Muscle of back (tissue), 13 donors: ENCODE measurements around the gene RAB3B. TPM values are rescaled to one million over a fixed set of nuclear protein-coding genes. Genes with fewer than 3 reads are reported as not detected.
"Not testable (repeated sequence)": the region's sequence is repeated elsewhere in the genome, so short reads cannot be mapped to it uniquely, and the experiment has no call there.

ENCODE experiments used
- DNase-seq, 3 donors: peaks; one replicate each; pipeline versions ENCODE4 v3.0.0 to v3.0.0-alpha.2; 2013
- long read RNA-seq, 9 donors: transcript quantifications; one replicate each; lab custom pipeline, GENCODE V29; 2026
- polyA plus RNA-seq, 10 donors: library from polyadenylated mRNA; unstranded; fragments of 120-200 nt; gene quantifications; one replicate each; pipeline ENCODE4 v1.2.1, GENCODE V29; 2013; ENCODE audit not compliant: insufficient read length in 10 of 10

Gene RAB3B, protein sequence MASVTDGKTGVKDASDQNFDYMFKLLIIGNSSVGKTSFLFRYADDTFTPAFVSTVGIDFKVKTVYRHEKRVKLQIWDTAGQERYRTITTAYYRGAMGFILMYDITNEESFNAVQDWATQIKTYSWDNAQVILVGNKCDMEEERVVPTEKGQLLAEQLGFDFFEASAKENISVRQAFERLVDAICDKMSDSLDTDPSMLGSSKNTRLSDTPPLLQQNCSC
- under 1 TPM; 0.20 to 0.32 (median 0.23) TPM for polyA plus RNA-seq
- long read RNA-seq, donor 1, result 0 reads
- long read RNA-seq, donor 2, result 0 reads
- long read RNA-seq, donor 3, result 0 reads
- long read RNA-seq, donor 4, result 0 reads
- long read RNA-seq, donor 5, result 0 reads
- long read RNA-seq, donor 6, result 0 reads
- long read RNA-seq, donor 7, result 0 reads
- long read RNA-seq, donor 8, result 0 reads
- long read RNA-seq, donor 9, result 0 reads

DNA sequence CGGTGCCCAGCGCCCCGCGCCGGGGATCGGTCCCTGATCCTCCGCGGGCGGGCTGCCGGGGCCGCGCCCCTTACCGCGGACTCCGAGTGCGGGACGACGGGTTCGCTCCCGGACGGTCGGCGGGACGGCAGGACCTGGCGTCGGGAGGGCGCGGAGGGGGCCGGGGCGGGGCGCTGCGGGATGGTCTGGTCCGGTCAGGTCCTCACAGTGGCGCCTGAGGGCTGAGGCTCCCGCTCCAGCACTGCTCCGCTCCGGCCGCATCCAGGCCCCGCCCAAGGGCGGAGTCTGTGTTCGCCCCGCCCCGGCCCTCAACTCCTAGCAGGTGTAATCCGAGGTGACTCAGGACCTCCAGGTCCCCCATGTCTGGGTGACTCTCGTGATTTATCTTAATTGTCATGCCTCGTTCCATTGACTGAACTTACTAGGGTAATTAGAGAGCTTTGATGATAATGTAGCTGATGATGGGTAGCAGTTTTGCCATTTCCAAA lies at the start of gene RAB3B:
TSS of gene RAB3B (minus strand) at position 223 of the 488 bp plus-strand sequence. CDS start 13,583 bp downstream, outside the sequence.
- peak in 2 of 3 donors; percentile 16 to 48 for DNase-seq

DNA sequence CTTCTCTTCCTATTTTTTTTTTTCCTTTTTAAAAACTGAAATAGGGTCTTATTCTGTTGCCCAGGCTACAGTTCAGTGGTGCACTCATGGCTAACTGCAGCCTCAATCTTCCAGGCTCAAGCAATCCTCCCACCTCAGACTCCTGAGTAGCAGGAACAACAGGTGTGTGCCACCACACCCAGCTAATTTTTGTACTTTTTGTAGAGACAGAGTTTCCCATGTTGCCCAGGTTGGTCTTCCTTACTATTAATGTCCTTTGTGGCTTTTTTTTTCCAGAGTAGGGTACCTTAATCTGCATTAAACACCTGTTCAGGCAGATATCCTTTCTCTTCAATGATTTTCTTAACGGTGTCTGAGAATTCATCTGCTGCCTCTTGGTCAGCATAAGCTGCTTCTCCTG lies 47.4 kb upstream of the RAB3B start:
- no peak for DNase-seq

DNA sequence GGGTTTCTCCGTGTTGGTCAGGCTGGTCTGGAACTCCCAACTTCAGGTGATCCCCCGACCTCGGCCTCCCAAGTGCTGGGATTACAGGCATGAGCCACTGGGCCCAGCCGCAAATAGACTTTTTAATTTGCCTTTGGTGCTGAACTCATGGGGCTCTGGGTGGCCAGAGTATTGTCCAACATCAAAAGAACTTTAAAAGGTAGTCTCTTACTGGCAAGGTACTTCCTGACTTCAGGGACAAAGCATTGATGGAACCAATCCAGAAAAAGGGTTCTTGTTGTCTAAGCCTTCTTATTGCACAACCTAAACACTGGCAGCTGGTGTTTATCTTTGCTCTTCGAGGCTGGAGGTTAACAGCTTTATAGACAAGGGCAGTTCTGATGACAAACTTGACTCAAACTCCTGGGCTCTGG lies 46.9 kb upstream of the RAB3B start:
- no peak for DNase-seq

DNA sequence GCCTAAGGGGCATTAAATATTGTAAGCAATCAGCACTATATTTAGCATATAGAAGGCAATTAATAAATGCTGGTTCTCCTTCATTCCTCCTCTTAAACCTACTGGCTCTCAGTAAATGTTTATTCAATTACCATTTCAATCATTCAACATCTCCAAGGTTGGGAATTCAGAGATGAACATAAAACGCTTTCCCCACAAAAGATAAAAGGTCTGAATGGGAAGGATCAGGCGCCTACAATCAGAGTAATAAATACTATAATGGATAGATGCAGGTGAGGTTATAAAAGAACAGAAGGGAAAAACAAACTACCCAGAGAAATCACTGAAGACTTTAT lies 43.5 kb upstream of the RAB3B start:
- no peak for DNase-seq

DNA sequence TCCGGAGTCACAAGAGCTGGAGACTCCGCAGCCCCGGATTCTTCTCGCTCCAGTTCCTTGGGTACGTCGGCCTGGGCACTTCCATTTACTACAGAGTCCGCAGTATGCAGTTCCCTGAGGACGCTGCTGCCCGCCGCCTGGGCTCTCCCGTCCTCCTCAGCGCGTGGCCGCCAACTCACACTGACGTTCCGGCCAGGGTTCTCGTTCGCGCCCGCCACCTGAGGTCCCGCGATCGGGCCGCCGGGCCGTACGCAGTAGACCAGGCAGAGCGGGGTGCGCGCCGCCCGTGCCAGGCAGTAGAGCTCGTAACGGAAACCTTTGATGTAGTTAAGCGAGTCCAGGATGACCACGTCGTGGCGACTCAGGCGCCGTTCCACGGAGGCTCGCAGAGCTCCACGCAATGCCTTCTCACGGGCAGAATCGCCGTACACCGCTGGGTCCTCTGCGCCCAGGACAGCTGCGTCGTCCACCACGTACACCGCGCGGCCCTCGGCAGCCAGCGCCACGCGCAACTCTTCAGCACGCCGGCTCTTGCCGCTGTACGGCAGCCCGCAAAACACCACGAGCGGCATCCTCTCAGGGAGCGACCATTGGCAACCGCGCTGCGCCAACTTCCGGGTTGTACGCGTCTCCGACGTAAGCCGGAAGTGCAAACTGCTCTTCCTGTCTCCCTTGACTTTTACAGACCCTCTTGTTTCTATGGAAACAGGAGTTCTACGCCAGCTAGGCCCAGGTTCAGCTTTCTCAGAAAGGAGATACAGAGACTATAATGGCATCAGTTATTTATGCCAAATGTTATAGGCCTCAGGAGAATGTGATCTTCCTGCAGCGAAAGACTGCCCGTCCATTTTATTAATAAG lies 42.9 kb upstream of the RAB3B start, which contains the start of gene KTI12:
TSS of gene KTI12 (minus strand) at position 621 of the 860 bp plus-strand sequence. CDS start at position 572, 49 bp downstream.
- peak; percentile 88 to 96 (median 94) for DNase-seq

DNA sequence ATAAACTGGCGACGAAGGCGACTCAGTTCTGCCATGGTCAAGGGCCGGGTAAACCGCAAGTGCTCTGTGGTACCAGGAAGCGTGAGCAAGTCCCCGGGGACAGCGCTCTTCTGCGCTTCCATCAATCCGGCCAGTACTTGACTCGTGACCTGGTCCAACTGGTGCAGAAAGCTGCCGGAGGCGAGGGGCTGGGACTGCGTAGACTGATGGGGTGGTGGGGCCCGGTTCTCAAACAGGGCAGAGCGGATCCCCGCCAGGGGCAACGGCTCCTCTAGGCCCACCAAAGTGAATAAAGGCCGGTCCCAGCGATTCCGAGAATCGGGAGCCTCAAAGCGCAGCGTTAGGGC lies 42.3 kb upstream of the RAB3B start:
- no peak for DNase-seq

DNA sequence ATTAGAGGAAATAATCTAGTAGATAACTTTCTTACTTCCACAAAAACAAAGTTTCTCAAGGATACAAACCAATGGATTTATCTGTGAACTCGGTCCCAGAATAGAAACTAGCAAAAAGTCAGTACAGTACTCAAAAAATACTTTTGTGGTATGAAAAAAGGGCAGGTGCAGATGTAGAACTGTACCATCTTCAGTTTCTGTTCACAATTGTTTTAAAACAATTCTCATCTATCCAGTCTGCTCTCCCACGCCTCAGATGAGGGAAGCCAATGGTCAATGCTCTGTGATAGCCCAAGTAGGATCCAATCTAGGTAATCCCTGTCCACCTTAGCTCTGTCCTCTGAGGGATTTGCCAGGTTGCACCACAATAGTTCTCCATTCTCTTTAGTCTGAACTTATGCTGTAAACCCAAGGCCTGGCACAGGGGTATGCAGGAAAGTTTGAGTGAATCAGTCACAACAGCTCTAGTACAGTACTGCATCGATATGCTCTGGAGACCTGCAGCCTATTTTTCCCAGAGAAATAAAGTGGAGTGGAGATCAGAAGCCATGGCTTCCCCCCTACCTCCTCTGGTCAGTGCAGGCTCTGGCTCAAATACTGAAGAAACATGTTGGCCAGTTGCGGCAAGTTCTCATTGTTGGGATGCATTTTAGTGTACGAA lies 41.8 kb upstream of the RAB3B start:
- no peak for DNase-seq

DNA sequence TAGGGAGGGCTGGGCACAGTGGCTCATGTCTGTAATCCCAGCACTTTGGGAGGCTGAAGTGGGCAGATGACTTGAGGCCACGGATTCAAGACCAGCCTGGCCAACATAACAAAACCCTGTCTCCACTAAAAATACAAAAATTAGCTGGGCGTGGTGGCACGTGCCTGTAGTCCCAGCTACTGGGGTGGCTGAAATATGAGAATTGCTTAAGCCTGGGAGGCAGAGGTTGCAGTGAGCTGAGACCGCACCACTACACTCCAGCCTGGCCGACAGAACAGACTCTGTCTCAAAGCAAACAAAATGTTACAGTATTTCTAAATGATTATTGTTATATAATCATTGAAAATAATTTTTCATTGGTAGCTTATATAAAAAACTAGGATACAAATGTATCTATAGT lies 38.3 kb upstream of the RAB3B start:
- not testable (repeated sequence) for DNase-seq

DNA sequence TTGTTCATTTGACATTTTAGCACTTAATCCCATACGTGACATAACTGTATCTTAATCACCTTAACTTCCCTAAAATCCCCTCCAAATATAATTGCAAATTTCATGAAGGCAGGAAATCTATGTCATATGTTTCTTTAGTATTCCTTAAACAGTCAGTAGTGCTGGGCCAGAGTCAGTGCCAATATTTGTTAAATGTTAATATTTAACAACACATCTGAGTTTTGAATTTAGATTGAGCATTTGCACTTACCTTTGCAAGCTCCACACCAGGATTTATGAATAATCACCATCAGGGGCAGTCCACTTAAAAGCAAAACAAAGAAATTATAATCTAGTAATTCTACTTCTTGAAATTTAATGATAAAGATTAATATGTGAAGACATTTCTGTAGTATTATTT lies 37.8 kb upstream of the RAB3B start:
- no peak for DNase-seq

DNA sequence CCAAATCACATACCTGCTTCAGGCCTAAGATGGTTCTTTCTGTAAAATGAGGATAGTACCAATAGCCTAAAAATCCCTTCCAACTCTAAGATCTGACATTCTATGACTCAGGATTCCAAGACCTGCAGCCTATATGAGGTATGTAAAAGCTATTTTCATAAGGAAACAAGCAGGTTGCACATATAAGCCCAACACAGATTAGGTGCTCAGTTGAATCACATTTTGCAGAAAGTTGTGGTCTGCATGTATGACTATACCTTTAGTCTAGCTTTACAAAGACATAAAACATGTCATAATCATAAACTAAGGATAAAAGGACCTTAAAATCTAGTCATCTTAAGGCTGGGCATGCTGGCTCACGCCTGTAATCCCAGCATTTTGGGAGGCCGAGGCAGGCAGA lies 35.8 kb upstream of the RAB3B start:
- DNase-seq, result no peak

DNA sequence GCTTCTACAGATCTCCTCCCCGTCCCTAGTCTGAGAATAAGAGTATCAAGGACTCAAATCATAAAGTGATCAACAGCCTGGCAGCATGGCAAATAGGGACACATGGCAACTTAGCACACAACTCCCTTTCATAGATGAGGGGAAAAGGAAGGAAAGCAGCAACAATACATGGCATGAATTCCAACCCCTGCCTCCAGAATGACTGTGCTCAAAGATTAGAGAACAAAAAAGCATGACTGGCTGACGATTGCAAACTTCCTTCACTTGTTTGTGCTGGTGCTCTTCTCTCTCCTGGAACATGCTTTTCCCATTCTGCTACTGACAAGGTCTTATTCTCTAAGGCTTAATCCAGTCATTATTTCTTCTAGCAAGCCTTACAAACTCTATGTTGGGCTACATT lies 31.6 kb upstream of the RAB3B start:
- no peak for DNase-seq

DNA sequence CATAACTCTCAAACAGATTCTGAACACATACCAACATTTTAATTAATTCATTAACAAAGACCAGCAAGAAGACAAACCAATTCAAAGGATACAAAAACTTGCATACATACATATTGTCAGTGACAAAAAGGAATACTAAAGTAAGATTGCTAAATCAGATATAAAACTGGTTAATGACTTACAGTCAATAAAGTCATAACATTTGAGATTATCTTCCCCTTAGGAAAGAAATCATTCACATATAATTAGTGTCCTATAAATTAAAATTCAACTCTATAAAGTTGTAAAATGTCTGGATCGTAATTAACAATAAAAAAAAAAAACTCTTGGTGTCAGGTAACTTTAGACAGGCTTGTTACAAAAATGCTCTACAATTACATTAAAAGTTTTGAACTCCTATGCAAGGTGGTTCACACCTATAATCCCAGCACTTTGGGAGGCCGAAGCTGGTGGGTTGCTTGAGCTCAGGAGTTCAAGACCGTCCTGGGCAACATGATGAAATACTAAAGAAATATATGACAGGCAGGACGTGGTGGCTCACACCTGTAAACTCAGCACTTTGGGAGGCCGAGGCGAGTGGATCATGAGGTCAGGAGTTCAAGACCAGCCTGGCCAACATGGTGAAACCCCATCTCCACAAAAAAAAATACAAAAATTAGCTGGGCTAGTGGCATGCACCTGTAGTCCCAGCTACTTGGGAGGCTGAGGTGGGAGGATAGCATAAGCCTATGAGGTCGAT lies 17.7 kb upstream of the RAB3B start:
- DNase-seq, result no peak

DNA sequence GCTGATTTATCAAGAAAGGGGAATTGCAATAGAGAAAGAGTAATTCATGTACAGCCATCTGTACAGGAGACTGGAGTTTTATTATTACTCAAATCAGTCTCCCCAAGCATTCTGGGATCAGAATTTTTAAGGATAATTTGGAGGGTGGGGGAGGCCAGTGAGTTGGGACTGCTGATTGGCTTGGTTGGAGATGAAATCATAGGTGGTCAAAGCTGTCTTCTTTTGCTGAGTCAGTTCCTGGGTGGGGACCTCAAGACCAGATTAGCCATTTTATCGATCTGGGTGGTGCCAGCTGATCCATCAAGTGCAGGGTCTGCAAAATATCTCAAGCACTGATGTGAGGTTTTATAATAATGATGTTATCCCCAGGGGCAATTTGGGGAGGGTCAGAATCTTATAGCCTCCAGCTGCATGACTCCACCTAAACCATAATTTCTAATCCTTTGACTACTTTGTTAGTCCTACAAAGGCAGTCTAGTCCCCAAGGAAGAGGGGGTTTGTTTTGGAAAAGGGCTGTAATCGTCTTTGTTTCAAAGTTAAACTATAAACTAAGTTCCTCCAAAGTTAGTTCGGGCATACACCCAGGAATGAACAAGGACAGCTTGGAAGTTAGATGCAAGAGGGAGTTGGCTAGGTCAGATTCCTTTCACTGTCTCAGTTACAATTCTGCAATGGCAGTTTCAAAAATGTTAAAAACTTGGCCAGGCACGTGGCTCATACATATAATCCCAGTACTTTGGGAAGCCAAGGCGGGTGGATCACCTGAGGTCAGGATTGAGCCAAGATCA lies 16.9 kb upstream of the RAB3B start:
- peak; percentile 34 to 81 (median 61) for DNase-seq

DNA sequence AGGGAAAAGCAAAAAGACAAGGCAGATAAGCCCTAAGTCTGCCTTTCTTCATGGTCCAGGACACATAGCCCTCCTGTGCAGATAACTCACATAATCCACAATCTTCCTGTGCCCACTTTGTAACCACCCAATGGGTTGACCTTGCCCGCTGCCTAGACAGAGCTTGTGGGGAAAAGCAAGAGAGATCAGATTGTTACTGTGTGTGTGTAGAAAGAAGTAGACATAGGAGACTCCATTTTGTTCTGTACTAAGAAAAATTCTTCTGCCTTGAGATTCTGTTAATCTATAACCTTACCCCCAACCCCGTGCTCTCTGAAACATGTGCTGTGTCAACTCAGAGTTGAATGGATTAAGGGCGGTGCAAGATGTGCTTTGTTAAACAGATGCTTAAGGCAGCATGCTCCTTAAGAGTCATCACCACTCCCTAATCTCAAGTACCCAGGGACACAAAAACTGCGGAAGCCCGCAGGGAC lies 15.6 kb upstream of the RAB3B start:
- not testable (repeated sequence) for DNase-seq

DNA sequence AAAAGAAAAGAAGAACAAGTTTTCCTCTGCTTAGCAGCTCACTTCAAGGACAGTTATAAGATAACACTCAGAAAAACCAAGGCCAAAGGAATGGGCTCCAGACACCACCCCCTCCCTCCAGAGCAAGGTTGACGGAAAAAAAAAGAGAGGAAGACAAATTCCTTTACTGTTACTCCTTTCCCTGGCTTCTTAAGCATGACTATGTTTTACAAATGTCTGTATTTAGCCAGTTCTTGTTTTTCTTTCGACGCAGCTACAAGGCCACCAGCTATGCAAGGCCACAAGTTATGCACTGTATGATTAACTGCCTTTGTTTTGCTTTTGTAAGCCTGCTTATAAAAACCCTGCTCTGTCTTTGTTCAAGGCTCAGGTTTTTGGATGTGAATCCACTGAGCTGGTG lies 15.0 kb upstream of the RAB3B start:
- DNase-seq, result peak in 2 of 3 donors; percentile 9 to 85

DNA sequence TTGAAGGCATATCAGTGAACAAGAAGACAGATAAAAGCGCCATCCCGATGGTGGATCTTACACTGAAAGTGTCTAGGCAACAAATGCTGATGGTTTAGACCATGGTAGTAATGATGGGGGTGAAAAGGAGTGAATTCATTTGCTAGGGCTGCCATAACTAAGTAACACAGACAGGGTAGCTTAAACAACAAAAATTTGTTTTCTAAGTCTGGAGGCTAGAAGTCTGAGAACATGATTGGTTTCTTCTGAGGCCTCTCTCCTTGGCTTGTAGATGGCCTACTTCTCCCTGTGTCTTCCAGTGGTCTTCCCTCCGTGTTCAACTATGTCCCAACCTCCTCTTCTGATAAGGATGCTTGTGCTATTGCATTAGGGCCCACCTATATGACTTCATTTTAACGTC lies 13.4 kb upstream of the RAB3B start:
- no peak for DNase-seq

DNA sequence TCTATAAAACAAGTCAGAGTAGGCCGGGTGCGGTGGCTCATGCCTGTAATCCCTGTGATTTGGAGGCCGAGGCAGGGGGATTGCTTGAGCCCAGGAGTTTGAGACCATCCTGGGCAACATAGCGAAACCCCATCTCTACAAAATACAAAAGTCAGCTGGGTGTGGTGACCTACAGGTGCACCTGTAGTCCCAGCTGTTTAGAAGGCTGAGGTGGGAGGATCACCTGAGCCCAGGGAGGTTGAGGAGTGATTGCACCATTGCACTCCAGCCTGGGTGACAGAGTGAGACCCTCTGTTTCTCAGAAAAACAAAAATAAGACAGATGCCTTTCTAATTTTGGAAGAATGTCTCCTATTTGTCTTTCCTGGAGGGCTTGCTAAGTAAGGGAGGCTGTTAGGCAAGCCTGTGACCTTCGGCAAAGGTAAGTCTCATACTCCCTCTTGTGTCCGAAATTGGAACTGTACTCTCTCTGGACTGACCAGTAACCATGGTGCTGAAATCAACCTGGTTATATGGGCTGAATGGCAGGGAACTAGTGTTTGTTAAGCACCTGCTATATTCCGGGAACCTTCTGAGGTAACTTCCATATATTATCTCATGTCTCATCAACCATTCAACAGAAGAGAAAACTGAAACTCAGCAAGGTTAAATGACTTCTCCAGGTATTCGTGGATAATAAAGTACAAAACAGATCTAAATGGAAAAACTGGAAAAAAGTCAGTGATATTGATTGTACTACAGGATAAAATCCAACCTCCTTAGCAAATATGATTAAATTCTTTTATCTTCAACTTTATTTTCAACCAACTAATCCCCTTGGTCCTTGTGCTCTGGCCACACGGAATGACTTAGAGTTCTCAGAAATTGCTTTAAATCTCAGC lies 11.8 kb upstream of the RAB3B start:
- DNase-seq, result peak; percentile 78 to 86 (median 82)

DNA sequence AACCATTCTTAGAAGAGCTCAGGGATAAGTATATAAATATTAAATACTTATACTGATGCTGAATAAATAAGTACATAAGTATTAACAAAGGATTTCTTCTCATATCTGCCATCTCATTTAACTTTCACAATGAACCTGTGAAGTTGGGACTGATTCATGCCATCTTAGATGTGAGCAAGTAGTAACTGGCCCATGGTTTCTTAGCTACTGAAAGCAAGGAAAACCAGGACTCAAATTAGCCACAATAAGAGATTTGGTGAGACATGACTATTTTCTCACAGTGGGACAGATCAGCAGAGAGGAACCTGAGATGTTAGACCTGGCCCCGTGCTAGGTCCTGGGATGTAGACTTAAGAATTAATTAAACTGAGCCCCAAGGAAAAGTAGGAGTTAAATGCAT lies 8.2 kb upstream of the RAB3B start:
- DNase-seq, result no peak

DNA sequence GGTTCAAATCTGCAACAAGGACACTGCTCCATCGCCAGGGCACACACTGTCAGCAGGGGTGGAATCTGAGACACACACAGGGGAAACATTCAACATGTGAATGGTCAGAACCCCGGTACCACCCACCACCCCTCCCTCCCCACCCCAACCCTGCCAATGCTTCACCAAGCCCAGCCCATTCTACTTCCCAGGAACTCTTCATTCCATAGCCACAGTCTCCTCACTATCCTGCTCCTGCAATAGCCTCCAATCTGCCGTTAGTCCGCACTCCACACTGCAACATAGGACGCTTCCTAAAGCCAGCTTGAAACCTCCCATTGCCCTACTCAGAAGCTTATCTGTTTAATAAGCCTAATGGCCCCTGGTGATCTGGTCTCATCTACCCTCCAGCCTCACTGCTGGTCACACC lies 7.5 kb upstream of the RAB3B start:
- no peak for DNase-seq
